CD4-positive, alpha-beta T cell treated with Interleukin-21 for 1 hour (primary cell): ENCODE data around the gene TMC3.
A peak's percentile ranks its signal among the peaks of the same experiment; 100 is the strongest.
"Not testable (repeated sequence)": the region's sequence is repeated elsewhere in the genome, so short reads cannot be mapped to it uniquely, and the experiment has no call there.

Experiments used
- DNase-seq: peaks from one replicate; pipeline ENCODE4 v3.0.0-alpha.2; 2020

Gene TMC3

DNA sequence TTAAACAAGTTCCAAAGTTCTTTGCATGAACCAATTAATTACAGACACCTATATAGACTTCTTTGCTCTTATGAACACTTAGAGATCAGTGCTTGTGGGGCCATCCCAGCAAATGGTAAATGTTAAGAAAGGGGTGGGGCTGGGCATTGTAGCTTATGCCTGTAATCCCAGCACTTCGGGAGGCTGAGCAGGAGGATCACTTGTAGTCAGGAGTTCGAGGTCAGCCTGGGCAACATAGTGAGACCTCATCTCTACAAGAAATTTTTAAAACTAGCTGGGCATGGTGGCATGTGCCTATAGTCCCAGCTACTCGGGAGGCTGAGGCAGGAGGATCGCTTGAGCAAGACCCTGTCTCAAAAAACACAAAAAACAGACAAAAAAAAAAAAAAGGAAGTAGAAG is 30.6 kb downstream of the TMC3 start:
- no peak for DNase-seq

DNA sequence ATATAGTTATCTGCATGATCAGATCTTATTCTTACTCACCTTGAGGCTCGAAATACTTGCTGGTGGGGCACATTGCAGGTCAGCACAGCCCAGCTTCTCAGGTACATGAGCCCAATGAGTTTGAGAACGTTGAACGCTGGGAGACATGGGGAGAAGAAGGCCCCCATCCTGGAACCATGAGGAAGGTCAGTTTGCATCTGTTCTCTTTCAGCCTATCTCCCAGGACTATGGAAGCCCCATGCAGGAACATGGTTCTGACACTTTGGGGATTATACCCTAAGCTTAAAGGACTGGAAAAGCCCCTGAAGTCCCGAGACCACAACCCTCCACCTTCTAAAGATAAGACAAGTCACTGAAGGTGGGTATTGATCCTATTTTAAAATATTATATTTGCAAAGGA is 32.7 kb downstream of the TMC3 start:
- DNase-seq = no peak

DNA sequence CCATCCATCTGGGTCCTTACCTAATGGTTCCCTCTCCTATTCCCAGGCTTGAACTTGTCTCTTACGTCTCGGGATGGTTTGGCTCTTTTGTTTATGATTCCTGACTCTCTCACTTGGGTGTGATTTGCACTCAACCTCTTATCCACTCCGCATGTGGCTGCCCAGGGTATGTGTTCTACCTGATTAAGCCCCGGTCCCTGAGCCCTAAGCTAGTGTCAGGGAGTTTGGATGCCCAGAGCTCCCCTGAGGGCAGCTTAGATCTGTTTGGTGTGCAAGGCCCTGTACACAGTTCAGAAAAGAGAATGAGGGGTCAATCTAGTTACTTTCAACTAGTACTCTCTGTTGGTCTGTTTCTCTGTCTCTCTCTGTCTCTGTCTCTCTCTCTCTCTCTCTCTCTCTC is 34.2 kb downstream of the TMC3 start:
- no peak for DNase-seq

DNA sequence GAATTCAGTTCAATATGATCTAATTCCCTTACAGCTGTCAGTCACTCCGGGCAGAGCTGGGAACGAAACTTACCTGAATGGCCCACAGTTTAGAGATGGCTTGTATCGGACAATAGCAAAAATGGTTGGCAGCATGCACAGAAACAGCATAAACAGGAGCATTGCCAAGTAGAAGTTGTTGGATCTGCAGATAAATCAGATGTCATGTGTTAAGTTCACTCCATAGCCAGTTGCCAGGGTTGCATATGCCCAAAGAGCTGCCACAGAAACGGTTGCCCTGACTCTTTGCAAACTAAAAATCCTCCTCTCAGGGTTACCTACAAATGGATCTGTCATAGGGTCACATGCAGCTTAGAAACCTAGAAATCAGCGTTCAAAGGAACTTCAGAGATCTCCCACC is 34.7 kb downstream of the TMC3 start:
- DNase-seq = no peak

GRCh38 chr15:81338170-81339007 is 35.6 kb downstream of the TMC3 start:
- no peak for DNase-seq

DNA sequence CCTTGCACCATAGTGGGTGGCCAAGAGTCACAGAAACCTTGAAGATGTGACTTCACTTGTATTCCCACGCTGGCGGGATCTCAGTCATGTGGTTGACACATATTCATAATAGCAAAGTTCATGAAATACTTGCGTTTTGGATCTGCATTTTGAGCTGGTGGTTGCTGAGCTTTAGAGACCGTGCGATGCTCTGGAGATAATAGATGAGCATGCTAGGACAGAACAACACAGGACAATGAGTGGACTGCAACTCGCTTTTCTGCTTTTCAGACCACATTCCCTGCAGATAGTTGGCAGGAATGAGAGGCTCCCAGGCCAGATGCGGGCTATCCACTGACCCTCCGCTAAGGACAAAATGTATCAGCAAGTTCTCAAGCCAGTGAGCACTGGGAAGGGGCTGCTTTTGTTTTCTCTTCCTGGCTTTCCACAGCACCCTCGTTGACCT is 36.3 kb downstream of the TMC3 start:
- no peak for DNase-seq

- no peak for DNase-seq
Measured at GRCh38 chr15:81337241-81337640, 36.8 kb downstream of the TMC3 start.

DNA sequence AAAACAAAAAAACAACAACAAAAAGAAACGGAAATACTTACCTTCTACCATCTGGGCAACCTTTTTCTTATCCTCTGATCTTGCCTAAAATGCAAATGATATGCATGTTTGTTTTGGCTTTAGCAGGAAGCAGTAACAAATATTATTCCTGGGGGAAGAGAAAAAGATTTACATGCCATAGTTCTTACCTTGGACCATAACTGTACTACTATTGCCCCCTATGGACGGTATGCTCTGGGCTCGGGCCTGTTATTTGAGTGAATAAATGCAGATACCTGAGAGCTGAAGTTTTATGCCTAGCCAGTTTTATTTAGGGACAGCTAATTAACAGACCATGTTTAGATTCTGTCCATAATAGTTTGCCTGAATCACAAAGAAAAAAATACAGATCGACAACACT is 37.4 kb downstream of the TMC3 start:
- DNase-seq = peak; percentile 63

DNA sequence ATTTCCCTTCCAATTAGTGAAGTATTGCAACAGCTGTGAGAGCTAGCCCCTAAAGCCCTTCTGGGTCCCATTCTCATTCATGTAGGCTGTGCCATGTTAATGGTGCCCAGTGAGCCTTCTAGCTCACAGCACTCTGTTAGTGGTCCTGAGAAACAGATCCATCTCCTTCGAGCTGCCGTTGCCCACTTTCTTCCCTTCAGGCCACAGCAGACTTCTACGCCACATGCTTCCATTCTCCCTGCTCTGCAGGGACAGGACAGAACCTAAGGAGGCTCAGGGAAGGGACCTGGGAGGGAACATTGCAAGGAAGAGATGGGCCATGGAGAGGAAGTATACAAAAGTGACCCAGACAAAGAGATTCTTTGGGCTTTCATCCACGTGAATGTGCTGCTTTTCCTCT is 38.4 kb downstream of the TMC3 start:
- DNase-seq = no peak

DNA sequence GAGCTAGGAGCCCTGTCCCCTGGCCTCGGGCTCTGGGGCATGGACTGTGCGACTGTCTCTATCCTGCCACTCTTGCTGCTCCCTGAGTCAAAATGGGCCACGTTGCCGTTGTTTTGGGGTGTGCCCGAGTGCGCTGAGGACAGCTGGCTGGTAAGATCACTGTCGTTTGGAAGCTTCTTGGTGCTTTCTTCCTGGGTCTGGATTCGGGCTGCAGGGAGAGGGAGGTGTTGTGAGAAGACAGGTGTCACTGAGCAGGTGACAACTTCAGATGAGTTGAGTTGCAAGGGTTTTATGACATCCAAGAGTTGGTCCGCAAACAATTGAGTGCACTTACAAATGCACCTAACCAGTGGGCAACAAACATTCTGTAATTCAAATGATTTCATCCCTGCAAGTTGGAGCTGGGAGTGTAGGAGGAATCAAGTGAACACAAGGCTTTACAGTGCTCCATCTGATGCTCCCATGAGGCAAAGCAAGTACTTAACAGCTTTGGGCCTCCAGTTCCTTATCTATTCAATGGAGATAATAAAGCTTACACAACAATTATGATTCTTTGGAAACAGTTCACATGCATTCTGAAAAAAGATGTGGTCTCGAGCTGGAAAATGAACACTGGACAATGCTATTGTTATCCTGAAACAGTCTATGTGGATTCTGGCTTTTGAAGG is 39.1 kb downstream of the TMC3 start:
- DNase-seq = no peak

DNA sequence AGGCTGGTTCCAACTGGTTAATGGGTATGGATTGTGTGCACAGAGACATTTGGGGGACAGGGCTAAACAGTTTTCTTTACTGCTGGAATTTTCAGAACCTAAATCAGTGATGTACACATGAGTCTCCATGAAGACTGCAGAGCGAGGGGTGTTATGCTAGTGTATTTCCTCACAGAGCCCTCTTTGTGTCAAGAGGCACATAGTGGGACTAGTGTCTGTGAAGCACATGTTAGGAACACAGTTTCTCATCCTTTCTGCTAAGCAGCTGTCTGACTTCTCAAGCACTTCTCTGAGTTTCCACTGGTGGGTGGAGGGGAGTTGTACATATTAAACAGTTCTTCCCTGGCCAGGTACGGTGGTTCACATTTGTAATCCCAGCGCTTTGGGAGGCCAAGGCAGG is 40.6 kb downstream of the TMC3 start:
- no peak for DNase-seq

GRCh38 chr15:81332326-81332725 is 41.7 kb downstream of the TMC3 start:
- no peak for DNase-seq

DNA sequence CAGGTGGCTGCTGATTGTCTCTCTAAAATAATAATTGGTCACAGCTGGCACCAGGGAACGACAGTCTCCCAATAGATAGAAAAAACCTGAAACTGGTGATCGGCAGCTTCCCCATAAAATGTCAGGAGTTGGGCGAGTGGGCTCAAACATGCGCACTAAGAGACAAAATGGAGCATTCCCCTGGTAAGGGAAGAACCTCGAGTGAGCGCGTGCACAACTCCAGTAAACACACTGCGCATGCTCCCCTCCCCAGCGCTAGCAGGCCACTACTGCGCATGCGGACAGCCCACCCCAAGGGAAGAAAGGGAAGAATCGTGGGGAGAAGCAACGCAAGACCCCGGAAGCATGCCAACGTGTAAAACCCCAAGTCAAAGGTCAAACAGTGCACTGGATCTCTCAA is 42.4 kb downstream of the TMC3 start:
- no peak for DNase-seq

DNA sequence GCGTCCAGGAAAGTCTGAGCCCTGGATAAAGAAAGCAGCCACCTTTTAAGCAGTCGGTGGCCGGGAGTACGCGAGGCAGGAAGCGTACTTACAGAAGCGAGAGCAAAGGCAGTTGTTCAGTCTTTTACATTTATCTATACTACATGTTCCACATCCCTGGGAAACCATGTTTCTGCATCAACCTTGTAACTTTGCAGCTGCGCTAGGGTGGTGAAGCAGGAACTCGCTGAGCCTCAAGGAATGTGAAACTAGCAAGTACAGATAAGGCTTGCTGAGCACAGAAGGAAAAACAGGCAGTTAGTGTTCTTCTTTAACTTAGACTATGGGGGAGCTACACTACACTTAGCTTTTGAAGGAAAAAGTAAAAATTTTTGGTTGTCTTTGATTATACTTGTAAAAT is 42.9 kb downstream of the TMC3 start:
- not testable (repeated sequence) for DNase-seq

- DNase-seq = no peak
Measured at GRCh38 chr15:81330366-81331090, 43.5 kb downstream of the TMC3 start.

GRCh38 chr15:81329446-81329845 is 44.6 kb downstream of the TMC3 start:
- no peak for DNase-seq

GRCh38 chr15:81327516-81327915 is 46.5 kb downstream of the TMC3 start:
- DNase-seq = no peak

- DNase-seq = no peak
Measured at GRCh38 chr15:81326466-81327212, 47.4 kb downstream of the TMC3 start.

DNA sequence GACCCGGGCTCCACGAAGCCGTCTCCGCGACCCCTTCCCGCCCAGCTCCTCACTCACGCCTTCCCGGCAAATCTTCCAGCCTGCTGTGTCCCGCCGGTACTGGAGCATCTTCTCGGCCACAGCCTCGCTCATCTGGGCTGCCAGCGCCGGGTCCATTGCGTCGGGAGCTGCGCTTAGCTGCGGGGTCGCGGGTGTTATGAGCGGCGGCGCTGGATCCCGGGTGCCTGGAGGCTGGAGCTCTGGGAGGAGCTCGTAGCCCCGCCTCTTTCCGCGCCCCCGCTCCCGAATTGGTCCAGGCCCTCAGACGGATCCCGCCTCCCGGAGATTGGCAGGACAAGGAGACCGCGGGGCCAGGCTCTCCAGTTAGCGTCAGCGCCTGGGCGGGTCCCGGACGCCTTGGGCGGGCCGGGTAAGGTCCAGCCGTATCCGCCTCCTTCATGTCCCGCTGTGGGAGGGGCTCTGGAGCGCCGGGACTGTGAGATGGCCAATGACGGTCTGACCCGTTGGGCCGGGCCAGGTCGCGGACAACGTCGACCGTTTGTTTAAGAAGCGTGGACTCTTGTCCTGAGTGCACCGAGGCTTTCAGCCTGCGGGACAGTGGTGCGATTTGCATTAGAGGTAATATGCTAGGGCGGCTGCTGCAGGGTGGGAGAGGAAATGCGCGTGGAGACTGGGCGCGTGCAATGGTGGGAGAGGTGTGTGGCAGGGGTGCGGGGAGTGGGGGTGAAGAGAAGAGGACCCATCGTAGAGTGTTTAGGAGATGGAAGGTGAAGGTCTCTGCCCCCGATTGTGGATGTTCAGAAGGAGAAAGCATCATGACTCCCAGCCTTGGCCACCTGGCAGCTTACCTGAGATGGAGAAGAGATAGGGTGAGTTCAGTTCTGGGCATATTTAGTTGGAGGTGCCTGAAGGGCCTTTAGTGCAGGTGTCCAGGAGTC is 49.8 kb downstream of the TMC3 start, which contains the start of gene STARD5:
TSS of gene STARD5 (minus strand) at position 198 of the 938 bp plus-strand sequence. CDS start at position 156, 42 bp downstream.
- DNase-seq = peak; percentile 95

GRCh38 chr15:81323559-81323943 is 50.5 kb downstream of the TMC3 start:
- no peak for DNase-seq

DNA sequence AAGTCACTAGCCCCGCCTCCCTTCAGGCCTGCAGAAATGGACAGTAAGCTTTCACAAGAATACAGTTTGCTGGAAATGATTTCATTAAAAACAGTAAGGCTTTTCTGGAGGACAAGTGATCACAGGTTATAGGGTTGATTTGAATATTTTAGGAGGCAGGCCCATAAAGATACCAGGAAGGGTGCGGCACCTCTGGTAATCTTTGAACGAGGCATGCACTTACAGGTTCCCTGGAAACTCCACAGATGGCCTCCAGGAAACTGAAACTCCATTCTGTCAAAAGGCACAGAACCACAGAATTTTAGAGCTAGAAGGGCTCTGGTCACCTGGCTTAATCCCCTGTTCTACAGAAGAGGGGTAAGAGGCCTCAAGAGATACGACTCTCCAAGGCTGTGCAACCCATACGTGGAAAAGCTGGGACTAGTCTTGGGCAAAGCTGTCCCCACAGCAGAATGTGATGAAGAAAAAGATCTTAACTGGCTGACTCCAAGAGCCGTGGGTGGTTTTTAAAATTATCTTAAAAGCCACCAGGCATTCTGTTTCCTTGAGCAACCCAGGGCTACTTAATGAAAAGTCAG is 51.2 kb downstream of the TMC3 start:
- no peak for DNase-seq
